Hair follicle dermal papilla cell (primary cell): ENCODE measurements around the gene UBASH3A. TPM values are rescaled to one million over a fixed set of nuclear protein-coding genes. Genes with fewer than 3 reads are reported as not detected.

Source experiments
- small RNA-seq: library from RNA; depleted of rRNA; stranded (forward); fragments of <200 nt; gene quantifications from one replicate; pipeline ENCODE3, GENCODE V24; 2012
- total RNA-seq: library from RNA; depleted of rRNA; stranded (reverse); fragments of >200 nt; gene quantifications from 2 replicates; pipeline ENCODE4 v1.2.3, GENCODE V29; 2012

Gene UBASH3A
- total RNA-seq: not detected in 2 replicates

GRCh38 chr21:42403611-42404231 lies at the start of gene UBASH3A:
Gene UBASH3A, plus strand, starts transcription at chr21:42403902. Its CDS starts 44 bp downstream, at chr21:42403946.

GRCh38 chr21:42366292-42367010 lies 37.3 kb upstream of the UBASH3A start, which contains the start of gene TFF1:
Gene TFF1, minus strand, starts transcription at chr21:42366535. Its CDS starts 40 bp downstream, at chr21:42366495.

DNA sequence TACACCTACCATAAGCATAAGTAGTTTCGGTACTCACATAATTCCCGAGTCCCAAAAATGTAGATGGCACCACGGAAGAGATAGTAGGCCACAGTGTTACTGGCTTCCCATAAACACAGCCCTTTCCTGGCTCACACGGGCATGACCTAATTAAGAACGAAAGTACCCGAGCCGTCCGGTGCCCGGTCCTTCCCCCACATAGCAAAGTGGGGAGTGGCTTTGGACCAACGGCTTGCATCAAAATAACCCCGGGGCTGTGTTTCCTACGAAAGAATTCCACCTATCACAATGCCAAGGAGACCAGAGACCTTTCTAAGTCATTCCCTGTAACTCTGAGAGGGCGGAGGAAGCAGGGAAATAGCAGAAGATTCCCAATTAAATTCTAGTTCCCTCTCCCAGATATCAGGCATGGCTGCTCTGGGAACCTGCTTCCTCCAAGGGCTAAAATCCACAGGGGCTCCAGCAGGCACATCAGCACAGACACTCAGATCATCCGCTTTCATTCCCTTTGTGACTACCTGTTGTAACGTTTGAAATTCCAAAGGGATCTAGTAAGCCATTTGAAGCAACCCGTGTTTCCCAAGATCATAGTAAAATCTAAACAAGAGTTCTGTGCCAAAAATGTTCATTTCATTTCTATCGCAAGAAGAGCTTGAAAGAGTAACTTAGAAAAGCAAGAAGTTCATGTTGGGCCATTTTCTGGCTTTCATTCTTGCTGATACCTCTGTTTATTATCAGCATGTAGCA lies 7.6 kb upstream of the UBASH3A start, which contains the start of gene TMPRSS3:
TMPRSS3 (minus strand) TSS at position 148 of the 747 bp plus-strand sequence. CDS start 635 bp downstream, outside the sequence.

DNA sequence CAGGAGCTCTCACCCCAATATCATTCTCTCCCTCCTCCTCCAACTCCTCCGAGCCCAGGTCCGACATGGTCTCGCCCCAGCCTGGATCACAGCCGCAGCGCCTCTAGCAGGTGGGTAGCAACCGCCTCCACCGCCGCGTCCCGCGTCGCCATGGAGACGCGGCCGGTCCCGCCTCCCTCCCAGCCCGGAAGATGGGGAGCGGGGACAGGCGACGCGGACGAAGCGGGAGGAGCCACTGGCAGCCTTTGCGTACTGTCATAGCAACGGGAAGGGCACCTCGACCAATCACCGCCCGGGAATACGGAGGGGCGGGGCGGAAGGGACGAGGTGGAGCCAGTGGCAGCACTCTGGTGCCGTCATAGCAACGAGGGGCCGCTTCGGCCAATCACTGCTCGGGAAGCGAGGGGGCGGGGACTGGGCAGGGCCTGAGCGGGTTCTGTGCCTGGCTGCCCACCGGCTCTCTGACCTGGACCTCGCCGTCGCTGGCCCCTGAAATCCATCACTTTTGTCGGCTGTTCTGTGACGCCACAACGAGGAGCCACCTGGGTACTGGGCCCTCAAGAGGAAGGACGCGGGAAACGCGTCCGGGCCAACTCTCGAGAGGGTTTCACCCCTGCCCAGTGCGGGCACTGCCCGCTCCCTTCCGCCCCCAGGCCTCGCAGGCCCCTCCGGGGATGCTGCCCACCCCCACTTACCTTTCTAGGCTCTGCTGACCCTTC lies 92.6 kb downstream of the UBASH3A start, which contains the start of gene RSPH1:
RSPH1 (minus strand) TSS at position 105 of the 719 bp plus-strand sequence; CDS start at position 67, 38 bp downstream.

Small RNAs within 50 kb of the gene (small RNA-seq; reads per million reads assigned to genes)
- gene RNU6-1149P: not detected

Other genes starting within 250 kb of the UBASH3A start
- gene ABCG1, start 184.8 kb upstream of the UBASH3A start, total RNA-seq: under 0.01 TPM in 1 of 2 replicates, not detected in the other
- gene TFF3, start 88.5 kb upstream of the UBASH3A start, total RNA-seq: not detected in 2 replicates
- not detected in 2 replicates for gene TFF2, start 52.9 kb upstream of the UBASH3A start, total RNA-seq
- gene TFF1, start 37.4 kb upstream of the UBASH3A start, total RNA-seq: not detected in 2 replicates
- gene TMPRSS3, start 7.8 kb upstream of the UBASH3A start, total RNA-seq: not detected in 2 replicates
- not detected in 2 replicates for gene RSPH1, start 92.3 kb downstream of the UBASH3A start, total RNA-seq
- gene SLC37A1, start 110.0 kb downstream of the UBASH3A start, total RNA-seq: 0.36 and 0.65 TPM in 2 replicates
- 0.49 and 1.9 TPM in 2 replicates for gene PDE9A, start 249.7 kb downstream of the UBASH3A start, total RNA-seq